HG02763 (cell line): ENCODE measurements around the gene ABO.
"Not testable (repeated sequence)": the region's sequence is repeated elsewhere in the genome, so short reads cannot be mapped to it uniquely, and the experiment has no call there.

ENCODE experiments used
- ATAC-seq: cut with Tn5 transposase; IDR thresholded peaks from one replicate; pipeline ENCODE4 v1.9.1; 2021; ENCODE audit warnings: mild to moderate bottlenecking, moderate library complexity; ENCODE audit not compliant: unreplicated experiment

The ABO gene

DNA sequence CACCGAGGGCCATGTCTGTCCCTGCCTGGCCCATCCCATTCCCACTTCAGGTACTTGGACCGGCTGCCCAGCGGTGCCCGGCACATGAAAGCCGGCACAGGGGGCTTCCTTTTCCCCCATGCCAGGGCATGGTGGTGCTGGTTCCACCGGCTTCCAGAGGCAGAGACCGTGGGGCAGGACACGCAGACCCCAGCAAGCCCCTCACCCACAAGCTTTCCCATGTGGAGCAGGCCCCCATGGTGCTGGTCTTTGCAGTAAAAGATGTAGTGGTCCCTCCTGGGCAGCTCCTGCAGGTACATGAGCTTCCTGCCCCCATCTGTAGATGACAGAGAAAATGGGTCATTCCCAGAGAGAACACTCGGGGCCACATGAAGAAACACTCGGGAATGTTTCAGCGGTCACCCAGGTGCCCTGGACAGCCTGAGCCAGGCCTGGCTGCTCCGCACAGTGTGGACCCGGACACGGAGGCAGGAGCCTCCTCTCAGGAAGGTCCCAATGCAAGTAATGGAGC is 67.9 kb downstream of the ABO start:
- no peak for ATAC-seq

DNA sequence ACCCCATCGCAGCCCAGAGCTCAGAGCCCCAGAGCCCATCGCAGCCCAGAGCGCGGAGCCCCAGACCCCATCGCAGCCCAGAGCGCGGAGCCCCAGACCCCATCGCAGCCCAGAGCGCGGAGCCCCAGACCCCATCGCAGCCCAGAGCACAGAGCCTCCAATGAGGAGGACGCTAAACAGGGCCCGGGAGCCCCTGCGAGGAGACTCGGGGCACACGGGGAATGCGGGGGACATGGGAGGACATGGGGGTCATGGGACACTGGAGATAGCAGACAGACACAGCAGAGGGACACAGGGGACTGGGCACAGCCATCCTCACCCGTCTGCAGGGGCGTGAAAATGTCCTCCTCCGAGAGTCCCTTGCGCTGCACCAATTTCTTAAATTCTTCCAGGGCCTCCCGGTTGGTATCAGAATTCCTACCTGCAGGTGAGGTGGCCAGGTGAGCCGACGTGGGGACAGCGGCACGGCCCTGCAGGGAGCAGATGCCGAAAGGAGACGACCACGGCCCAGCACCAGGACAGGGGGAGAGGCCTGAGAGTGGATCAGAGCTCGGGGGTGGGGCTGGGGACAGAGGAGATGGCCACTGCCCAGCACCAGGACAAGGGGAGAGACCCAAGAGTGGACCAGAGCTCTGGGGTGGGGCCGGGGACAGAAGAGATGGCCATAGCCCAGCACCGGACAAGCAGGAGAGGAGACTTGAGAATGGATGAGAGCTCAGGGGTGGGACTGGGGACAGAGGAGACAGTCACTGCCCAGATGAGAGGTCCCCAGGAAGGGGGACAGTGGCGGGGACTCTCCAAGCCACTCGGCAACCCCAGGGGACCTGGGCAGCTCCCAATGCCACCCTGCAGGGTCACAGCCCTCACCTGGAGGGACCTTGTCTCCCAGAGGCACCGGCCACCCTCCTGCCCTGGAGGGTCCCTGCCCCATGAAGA is 68.7 kb downstream of the ABO start:
- ATAC-seq = no peak

DNA sequence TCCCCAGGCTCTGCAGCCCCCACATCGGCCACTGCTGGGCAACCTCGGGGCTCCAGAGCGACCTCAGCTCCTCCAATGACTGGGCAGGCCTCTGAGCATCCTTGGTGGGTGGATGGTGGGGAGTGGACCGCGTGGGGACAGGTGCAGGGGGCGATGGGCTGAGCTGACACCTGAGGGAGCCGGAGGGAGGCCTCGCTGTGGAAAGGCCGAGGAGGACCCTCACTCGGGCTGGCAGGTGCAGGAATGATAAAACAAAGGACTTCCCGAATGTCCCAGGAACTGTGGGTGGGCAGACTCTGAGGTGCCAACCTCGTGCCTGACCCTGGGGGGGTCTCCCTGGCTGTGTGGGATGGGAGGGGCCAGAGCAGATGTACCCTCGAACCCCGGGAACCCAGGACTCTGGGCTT is 69.5 kb downstream of the ABO start:
- not testable (repeated sequence) for ATAC-seq
